B cell (primary cell): ENCODE measurements around the gene SLC15A5. TPM values are rescaled to one million over a fixed set of nuclear protein-coding genes. Genes with fewer than 3 reads are reported as not detected.

Source experiments
- ATAC-seq: fragments of 200-7000 bp; cut with Tn5 transposase; one replicate; pipeline ENCODE4 v1.10.0; 2021; ENCODE audit warnings: low read depth, mild to moderate bottlenecking, moderate number of reproducible peaks, moderate library complexity
- CTCF ChIA-PET: fragments of 350-600 bp; sonication (Branson Sonifier 250); formaldehyde crosslinking; loops from one replicate; lab custom pipeline; 2021; ENCODE audit warnings: antibody characterized with exemption, inconsistent platforms; lab: Charles Lee
- POLR2A ChIA-PET: fragments of 350-600 bp; sonication (Branson Sonifier 250); formaldehyde crosslinking; loops from one replicate; lab custom pipeline; 2021; ENCODE audit warnings: antibody characterized with exemption; lab: Charles Lee
- DNase-seq: peaks from one replicate; pipeline ENCODE4 v3.0.0; 2013
- H2AFZ ChIP-seq: 2 replicates; pipeline ENCODE4 v1.6.1; 2012; ENCODE audit warnings: mild to moderate bottlenecking, low read depth, low read length; ENCODE audit not compliant: insufficient read depth, poor library complexity, severe bottlenecking
- H3K27ac ChIP-seq, 2 donors: 1 replicate in 1 of 2; 2 replicates in 1 of 2; pipeline ENCODE4 v1.5.1; 2012 to 2013; ENCODE audit warnings: low read length in 2 of 2, mild to moderate bottlenecking in 2 of 2, moderate library complexity in 1 of 2
- H3K27me3 ChIP-seq, 4 experiments: fragments of 200-600 bp in 1 of 4; sonication (generic) in 1 of 4; replicated peaks in 1 of 4; 1 replicate in 2 of 4; 2 replicates in 2 of 4; pipeline versions ENCODE4 v1.6.1 to v1.7.0; 2013 to 2016; ENCODE audit warnings: low read length in 3 of 4, mild to moderate bottlenecking in 2 of 4, mixed read lengths in 1 of 4, moderate library complexity in 1 of 4; ENCODE audit not compliant: insufficient read depth in 4 of 4, control insufficient read depth in 3 of 4; ENCODE audit errors: control extremely low read depth in 1 of 4
- H3K36me3 ChIP-seq, 2 experiments: replicated peaks in 1 of 2; 1 replicate in 1 of 2; 2 replicates in 1 of 2; pipeline versions ENCODE4 v1.6.1 to v1.7.1; 2013; ENCODE audit warnings: low read length in 1 of 2; ENCODE audit not compliant: insufficient read depth in 2 of 2, control insufficient read depth in 1 of 2; ENCODE audit errors: control extremely low read depth in 1 of 2, extremely low read depth in 1 of 2
- H3K4me1 ChIP-seq, 2 donors: fragments of 200-600 bp in 1 of 2; sonication (generic) in 1 of 2; 1 replicate in 1 of 2; 2 replicates in 1 of 2; pipeline versions ENCODE4 v1.5.1 to v1.6.1; 2013 to 2017; ENCODE audit warnings: low read length in 2 of 2; ENCODE audit not compliant: control insufficient read depth in 2 of 2, insufficient read depth in 2 of 2
- H3K4me2 ChIP-seq: replicated peaks from 2 replicates; pipeline ENCODE3; 2012; ENCODE audit warnings: mild to moderate bottlenecking, low read depth, low read length; ENCODE audit not compliant: poor library complexity, severe bottlenecking
- H3K4me3 ChIP-seq, 5 experiments: fragments of 200-600 bp in 1 of 5; sonication (generic) in 1 of 5; 1 replicate in 3 of 5; 2 replicates in 2 of 5; pipeline versions ENCODE4 v1.5.1 to v1.7.0; 2011 to 2016; ENCODE audit warnings: low read length in 4 of 5, mild to moderate bottlenecking in 4 of 5, low read depth in 2 of 5, control low read depth in 1 of 5, moderate library complexity in 1 of 5; ENCODE audit not compliant: insufficient read depth in 1 of 5; ENCODE audit errors: control extremely low read depth in 1 of 5, extremely low read depth in 1 of 5
- H3K79me2 ChIP-seq: fragments of 200-600 bp; sonication (generic); one replicate; pipeline ENCODE4 v1.6.0; 2016; ENCODE audit warnings: low read length; ENCODE audit not compliant: control insufficient read depth, insufficient read depth
- H3K9ac ChIP-seq: fragments of 200-600 bp; sonication (generic); 2 replicates; pipeline ENCODE4 v1.6.1; 2017; ENCODE audit warnings: mild to moderate bottlenecking, low read length, moderate library complexity
- H3K9me3 ChIP-seq, 3 donors: one replicate each; pipeline versions ENCODE4 v1.6.1 to v1.7.1; 2013; ENCODE audit warnings: low read length in 2 of 3; ENCODE audit not compliant: control insufficient read depth in 2 of 3, insufficient read depth in 1 of 3; ENCODE audit errors: control extremely low read depth in 1 of 3
- H4K20me1 ChIP-seq: 2 replicates; pipeline ENCODE4 v1.6.0; 2012; ENCODE audit warnings: mild to moderate bottlenecking, low read length; ENCODE audit not compliant: insufficient read depth, control insufficient read depth, poor library complexity, severe bottlenecking
- H3K27ac Mint-ChIP-seq: one replicate; pipeline ENCODE4 v1.8.0; 2021; ENCODE audit warnings: mixed read lengths
- H3K27me3 Mint-ChIP-seq: one replicate; pipeline ENCODE4 v1.8.0; 2021; ENCODE audit warnings: mixed read lengths
- H3K4me1 Mint-ChIP-seq: one replicate; pipeline ENCODE4 v1.8.0; 2021; ENCODE audit warnings: mixed read lengths
- H3K4me3 Mint-ChIP-seq: one replicate; pipeline ENCODE4 v1.8.0; 2021; ENCODE audit warnings: mixed read lengths
- H3K9me3 Mint-ChIP-seq: one replicate; pipeline ENCODE4 v1.8.0; 2022; ENCODE audit warnings: mixed read lengths; ENCODE audit not compliant: insufficient read depth
- CTCF ChIP-seq: fragments of 200-600 bp; IDR thresholded peaks from one replicate; pipeline ENCODE4 v1.8.0; 2022; ENCODE audit warnings: antibody characterized with exemption, mild to moderate bottlenecking
- EZH2 ChIP-seq: IDR thresholded peaks from 2 replicates; pipeline ENCODE4 v1.6.1; 2012; ENCODE audit warnings: borderline replicate concordance, low read depth, mild to moderate bottlenecking, moderate library complexity, low read length; ENCODE audit not compliant: insufficient read depth, poor library complexity, severe bottlenecking
- WGBS: methylation state at CpG from one replicate; pipeline ENCODE4 v1.1.5; 2013; ENCODE audit warnings: missing lambda C conversion rate; ENCODE audit not compliant: insufficient coverage; 5-methylcytosine and 5-hydroxymethylcytosine counted together
- intact Hi-C: fragments of 100-400 bp; cut with micrococcal nuclease; formaldehyde crosslinking; loops from one replicate; pipeline ENCODE4 v1.10.0; 2022
- polyA plus RNA-seq: library from polyadenylated mRNA; depleted of rRNA; stranded (reverse); fragments of >200 nt; gene quantifications from 2 replicates; pipeline ENCODE4 v1.2.3, GENCODE V29; 2012
- total RNA-seq, 2 donors: library from RNA; stranded (reverse); fragments of 120-200 nt in 1 of 2; gene quantifications; 1 replicate in 1 of 2; 2 replicates in 1 of 2; pipeline versions ENCODE4 v1.2.3 to v1.2.4, GENCODE V29; 2013 to 2022

SLC15A5 gene
- total and polyA plus RNA-seq, 2 donors (not counting 1 experiment from before 2014, with no cell fraction given), result not detected

GRCh38 chr12:16300736-16301135 lies 23.3 kb upstream of the SLC15A5 start:
- TF ChIP-seq CTCF (no peak), EZH2 (no peak)
- DNase-seq (no peak), ATAC-seq (no peak)
- Histone ChIP-seq H3K79me2 (no peaks in the 10 kb centered on the region), H3K4me3 (no peak overlapping the region), H3K27ac (no peak overlapping the region), H3K9ac (no peak overlapping the region), H2AFZ (no peak overlapping the region), H3K36me3 (no peaks in the 10 kb centered on the region), H3K27me3 (no peaks in the 10 kb centered on the region), H3K4me1 (no peaks in the 10 kb centered on the region), H4K20me1 (no peaks in the 10 kb centered on the region), H3K4me2 (no peak overlapping the region), H3K9me3 (no peaks in the 10 kb centered on the region)
- POLR2A ChIA-PET, result no interaction called here
- intact Hi-C loops, result no loop called here
- no CpG with 5 or more reads among the region's 7 CpGs for WGBS
- Mint-ChIP-seq H3K4me3 (no peak overlapping the region), H3K4me1 (no peaks in the 10 kb centered on the region), H3K27ac (no peak overlapping the region), H3K9me3 (peaks cover 1% of the 10 kb centered on the region), H3K27me3 (no peaks in the 10 kb centered on the region)
- CTCF ChIA-PET, result no interaction called here

GRCh38 chr12:16300122-16300521 lies 22.6 kb upstream of the SLC15A5 start:
- Histone ChIP-seq H3K4me3 (no peak overlapping the region), H3K9me3 (no peaks in the 10 kb centered on the region), H3K27ac (no peak overlapping the region), H3K4me1 (no peaks in the 10 kb centered on the region), H3K79me2 (no peaks in the 10 kb centered on the region), H3K9ac (no peak overlapping the region), H3K4me2 (no peak overlapping the region), H3K27me3 (no peaks in the 10 kb centered on the region), H3K36me3 (no peaks in the 10 kb centered on the region), H4K20me1 (no peaks in the 10 kb centered on the region), H2AFZ (no peak overlapping the region)
- ATAC-seq, result no peak
- Mint-ChIP-seq H3K4me3 (no peak overlapping the region), H3K27ac (no peak overlapping the region), H3K4me1 (no peaks in the 10 kb centered on the region), H3K27me3 (no peaks in the 10 kb centered on the region), H3K9me3 (no peaks in the 10 kb centered on the region)
- CTCF ChIA-PET, result no interaction called here
- POLR2A ChIA-PET, result no interaction called here
- intact Hi-C loops, result no loop called here
- TF ChIP-seq EZH2, result no peak
- TF ChIP-seq CTCF, result no peak
- WGBS, result 60% methylated on average over 1 of the region's 1 CpG
- no peak for DNase-seq
